K562 (cell line): ENCODE data around the gene ATG13. TPM values are rescaled to one million over a fixed set of nuclear protein-coding genes. Genes with fewer than 3 reads are reported as not detected.

Source experiments
- ATAC-seq: fragments of 200-7000 bp; cut with Tn5 transposase; 3 replicates; pipeline ENCODE4 v1.9.1; 2020; ENCODE audit warnings: moderate library complexity
- BruUV-seq: library from RNA; stranded (reverse); fragments of 400-500 nt; replicated peaks from 2 replicates; lab custom pipeline; 2021; lab: Mats Ljungman, UMichigan
- CTCF ChIA-PET: fragments of 300-600 bp; formaldehyde crosslinking; extraction: SDS; loops from one replicate; lab custom pipeline; 2021; ENCODE audit warnings: low intra/inter-chr PET ratio; lab: Yijun Ruan, JAX
- POLR2A ChIA-PET: fragments of 300-600, 350-650 bp; sonication (Branson Sonifier 250); formaldehyde crosslinking; extraction: SDS; loops from one replicate; lab custom pipeline; 2021; ENCODE audit warnings: antibody characterized with exemption, inconsistent platforms; lab: Yijun Ruan, JAX
- DNase-seq, 4 experiments: peaks; one replicate each; pipeline versions ENCODE4 v3.0.0 to v3.0.0-alpha.2; 2011 to 2018; ENCODE audit warnings: low spot score in 3 of 4, mixed read lengths in 3 of 4; ENCODE audit errors: extremely low read depth in 1 of 4
- FAIRE-seq: peaks from 2 replicates; lab custom pipeline; 2011; peaks lifted over from hg19 to GRCh38; lab: Jason Lieb, UNC
- H2AFZ ChIP-seq: 2 replicates; pipeline ENCODE4 v1.6.0; 2011; ENCODE audit warnings: low read depth, low read length, control low read depth, inconsistent platforms
- H3K27ac ChIP-seq: fragments of 200-600 bp; 3 replicates; pipeline ENCODE4 v1.8.0; 2011; ENCODE audit warnings: low read depth, mild to moderate bottlenecking, control low read depth, inconsistent platforms, low read length, moderate library complexity, mixed read lengths; ENCODE audit errors: extremely low read depth
- H3K27me3 ChIP-seq, 2 experiments: fragments of 300-600 bp in 1 of 2; 2 replicates in 1 of 2; 3 replicates in 1 of 2; pipeline versions ENCODE4 v1.6.0 to v1.8.0; 2011; ENCODE audit warnings: inconsistent platforms in 2 of 2, low read length in 2 of 2, mild to moderate bottlenecking in 1 of 2, mixed read lengths in 1 of 2, moderate library complexity in 1 of 2; ENCODE audit not compliant: control insufficient read depth in 2 of 2, insufficient read depth in 2 of 2
- H3K36me3 ChIP-seq: fragments of 300-600 bp; 3 replicates; pipeline ENCODE4 v1.8.0; 2011; ENCODE audit warnings: mild to moderate bottlenecking, low read length, inconsistent platforms; ENCODE audit not compliant: control insufficient read depth, insufficient read depth
- H3K4me1 ChIP-seq, 2 experiments: fragments of 200-600 bp in 1 of 2; replicated peaks in 1 of 2; 2 replicates in 1 of 2; 3 replicates in 1 of 2; pipeline versions ENCODE4 v1.5.1 to v1.8.0; 2011; ENCODE audit warnings: inconsistent platforms in 2 of 2, low read length in 2 of 2, mild to moderate bottlenecking in 1 of 2, mixed read lengths in 1 of 2, moderate library complexity in 1 of 2; ENCODE audit not compliant: control insufficient read depth in 2 of 2, insufficient read depth in 2 of 2
- H3K4me2 ChIP-seq: 2 replicates; pipeline ENCODE4 v1.6.1; 2011; ENCODE audit warnings: low read length, control low read depth, inconsistent platforms, mixed read lengths; ENCODE audit not compliant: insufficient read depth
- H3K4me3 ChIP-seq: fragments of 200-600 bp; sonication (generic), shearing (Covaris generic); 2 replicates; pipeline ENCODE4 v1.5.1; 2016; ENCODE audit warnings: control low read depth, inconsistent platforms
- H3K79me2 ChIP-seq: fragments of 200-600 bp; 3 replicates; pipeline ENCODE4 v1.8.0; 2011; ENCODE audit warnings: low read length, inconsistent platforms; ENCODE audit not compliant: control insufficient read depth, insufficient read depth
- H3K9ac ChIP-seq, 2 experiments: 2 replicates each; pipeline versions ENCODE4 v1.6.0 to v1.6.1; 2011; ENCODE audit warnings: low read depth in 2 of 2, low read length in 2 of 2, control low read depth in 1 of 2, inconsistent platforms in 1 of 2, mild to moderate bottlenecking in 1 of 2, mixed read lengths in 1 of 2; ENCODE audit not compliant: insufficient read depth in 1 of 2
- H3K9me1 ChIP-seq: one replicate; pipeline ENCODE4 v1.6.0; 2011; ENCODE audit warnings: inconsistent platforms, mild to moderate bottlenecking, low read length, moderate library complexity; ENCODE audit not compliant: control insufficient read depth, insufficient read depth
- H3K9me3 ChIP-seq: replicated peaks from 2 replicates; pipeline ENCODE4 v1.5.1; 2011; ENCODE audit warnings: low read depth, low read length, inconsistent platforms; ENCODE audit not compliant: control insufficient read depth, insufficient read depth
- H4K20me1 ChIP-seq: replicated peaks from 2 replicates; pipeline ENCODE4 v1.6.1; 2011; ENCODE audit warnings: low read length, inconsistent platforms, mixed read lengths; ENCODE audit not compliant: control insufficient read depth, insufficient read depth
- AFF4 ChIP-seq: sonication (generic); formaldehyde crosslinking; IDR thresholded peaks from 2 replicates; pipeline ENCODE4 v1.8.0; 2023; ENCODE audit warnings: mild to moderate bottlenecking, missing genetic modification reagents
- DMBX1 ChIP-seq: fragments of 250-450 bp; sonication (Bioruptor Pico); IDR thresholded peaks from 2 replicates; pipeline ENCODE4 v1.8.0; 2022; ENCODE audit warnings: inconsistent platforms, mild to moderate bottlenecking, moderate library complexity, borderline replicate concordance
- ILF3 ChIP-seq: fragments of 450-650 bp; IDR thresholded peaks from 2 replicates; pipeline ENCODE4 v1.6.1; 2018; ENCODE audit warnings: antibody characterized with exemption, mild to moderate bottlenecking, moderate library complexity, borderline replicate concordance
- KDM2B ChIP-seq: fragments of 250-450 bp; sonication (Bioruptor Pico); IDR thresholded peaks from 2 replicates; pipeline ENCODE4 v1.8.0; 2021; ENCODE audit warnings: mild to moderate bottlenecking, moderate library complexity
- POLR3A ChIP-seq: IDR thresholded peaks from 2 replicates; pipeline ENCODE4 v1.6.1; 2011; ENCODE audit warnings: borderline replicate concordance, mild to moderate bottlenecking, moderate library complexity; ENCODE audit not compliant: insufficient read length, insufficient read depth; ENCODE audit errors: extremely low read depth
- RBM15 ChIP-seq: fragments of 200-400 bp; formaldehyde crosslinking; IDR thresholded peaks from 2 replicates; pipeline ENCODE4 v1.6.1; 2018; ENCODE audit warnings: mild to moderate bottlenecking, low read length, moderate library complexity; ENCODE audit not compliant: insufficient read depth
- STAT5A ChIP-seq: IDR thresholded peaks from 2 replicates; pipeline ENCODE4 v1.6.1; 2012; ENCODE audit warnings: low read length, inconsistent platforms, borderline replicate concordance
- ZBTB17 ChIP-seq: fragments of 450-650 bp; formaldehyde crosslinking; IDR thresholded peaks from 2 replicates; pipeline ENCODE4 v1.4.0; 2020; ENCODE audit warnings: mild to moderate bottlenecking
- ZHX1 ChIP-seq: fragments of 150-350 bp; conservative IDR thresholded peaks from 2 replicates; pipeline ENCODE4 v1.6.1; 2014; ENCODE audit warnings: low read length
- WGBS: fragments of 100-300 bp; shearing (Covaris generic); methylation state at CpG from one replicate; pipeline ENCODE4 v1.1.6; 2016; ENCODE audit warnings: low coverage, mixed read lengths; ENCODE audit not compliant: insufficient coverage; ENCODE audit errors: missing lambda C conversion rate; 5-methylcytosine and 5-hydroxymethylcytosine counted together
- in situ Hi-C: fragments of 300-500 bp; cut with MboI; formaldehyde crosslinking; loops from 4 replicates; pipeline ENCODE4 v1.15.0; 2018; ENCODE audit warnings: inconsistent platforms, mixed read lengths
- intact Hi-C: fragments of 100-400 bp; cut with micrococcal nuclease; formaldehyde crosslinking; loops from 2 replicates; pipeline ENCODE4 v1.14.2; 2022
- polyA plus RNA-seq, 8 experiments: library from polyadenylated mRNA; depleted of rRNA in 4 of 8; stranded (reverse) in 5 of 8; unstranded in 3 of 8; fragments of >200 nt; fragmentation: Nextera tagmentation in 2 of 8; fragmentation: Illumina TruSeq in 1 of 8; extraction: Ambion mirVana in 2 of 8; extraction: Trizol in 1 of 8; gene quantifications; 2 replicates each; pipeline versions ENCODE4 v1.2.1 to v1.2.3, GENCODE V29; 2011 to 2014; ENCODE audit warnings: inconsistent platforms in 1 of 8, missing spikeins in 1 of 8
- total RNA-seq, 7 experiments: library from RNA; depleted of rRNA in 6 of 7; stranded (reverse); fragments of >200 nt in 6 of 7; fragmentation: Illumina TruSeq in 2 of 7; extraction: Trizol in 2 of 7; gene quantifications; 2 replicates each; pipeline versions ENCODE4 v1.2.1 to v1.2.3, GENCODE V29; 2011 to 2021; ENCODE audit warnings: low replicate concordance in 1 of 7
- TF ChIP-seq, protein P1 (sequence below), 2 experiments: fragments of 450-650 bp in 1 of 2; sonication (generic) in 1 of 2; formaldehyde crosslinking; conservative IDR thresholded peaks; 2 replicates each; pipeline versions ENCODE4 v1.4.0 to v1.8.1; 2020 to 2022; ENCODE audit warnings: mild to moderate bottlenecking in 1 of 2, missing genetic modification reagents in 1 of 2
- TF ChIP-seq, protein P2 (sequence below), 2 experiments: IDR thresholded peaks in 1 of 2; conservative IDR thresholded peaks in 1 of 2; 2 replicates each; pipeline ENCODE4 v1.6.1; 2016; ENCODE audit warnings: low read depth in 2 of 2, mild to moderate bottlenecking in 1 of 2, missing compliant biosample characterization in 1 of 2, missing genetic modification characterization in 1 of 2, moderate library complexity in 1 of 2

ATG13 gene
- total and polyA plus RNA-seq, 9 of the 15 experiments (the other 6 are each of a cell fraction or from before 2014, with no cell fraction given), result 13.1 to 61.5 (median 36.5) TPM

DNA sequence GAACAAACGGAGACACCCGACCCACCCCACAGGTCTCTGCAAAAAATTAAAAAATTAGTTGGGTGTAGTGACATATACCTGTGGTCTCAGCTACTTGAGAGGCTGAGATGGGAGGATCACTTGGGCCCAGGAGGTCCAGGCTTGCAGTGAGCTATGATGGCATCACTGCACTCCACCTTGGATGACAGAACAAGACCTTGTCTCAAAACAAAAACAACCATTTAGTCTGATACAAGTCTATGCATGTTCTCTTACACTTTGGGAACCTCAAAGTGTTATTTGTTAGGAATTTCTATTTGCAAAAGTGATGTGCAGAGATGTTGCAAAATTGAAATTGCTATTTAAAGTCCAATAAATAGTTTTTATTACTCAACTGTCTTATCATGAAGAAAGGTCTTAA, 14.3 kb downstream of the ATG13 start:
- 79% methylated on average over 2 of the region's 2 CpGs for WGBS
- Histone ChIP-seq H3K9ac (no peak overlapping the region), H3K36me3 (peaks cover 38% of the 10 kb centered on the region), H3K27ac (no peak overlapping the region), H3K27me3 (no peaks in the 10 kb centered on the region), H3K9me1 (no peaks in the 10 kb centered on the region), H3K4me2 (no peak overlapping the region), H3K79me2 (no peaks in the 10 kb centered on the region), H2AFZ (no peak overlapping the region), H4K20me1 (no peaks in the 10 kb centered on the region), H3K9me3 (no peaks in the 10 kb centered on the region), H3K4me3 (no peak overlapping the region), H3K4me1 (no peaks in the 10 kb centered on the region)
- ChIA-PET CTCF (no interaction called here), POLR2A (interaction anchor here (0.6 to 1.3 kb wide), 4 partner anchors 11 to 262 kb away, joined by 3 to 4 read pairs (median 3); no protein-coding TSS in a partner anchor)
- in situ Hi-C loops (no loop called here), intact Hi-C loops (no loop called here)
- no peak for FAIRE-seq
- DNase-seq, result no peak
- ATAC-seq, result no peak
- no TSS peak for BruUV-seq
- TF ChIP-seq, protein P1, sequence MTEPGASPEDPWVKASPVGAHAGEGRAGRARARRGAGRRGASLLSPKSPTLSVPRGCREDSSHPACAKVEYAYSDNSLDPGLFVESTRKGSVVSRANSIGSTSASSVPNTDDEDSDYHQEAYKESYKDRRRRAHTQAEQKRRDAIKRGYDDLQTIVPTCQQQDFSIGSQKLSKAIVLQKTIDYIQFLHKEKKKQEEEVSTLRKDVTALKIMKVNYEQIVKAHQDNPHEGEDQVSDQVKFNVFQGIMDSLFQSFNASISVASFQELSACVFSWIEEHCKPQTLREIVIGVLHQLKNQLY (CRISPR knock-in tag; conservative IDR thresholded peaks at IDR 0.05), result no peak
- TF ChIP-seq ZBTB17 (CRISPR knock-in tag) (no peak), STAT5A (no peak), AFF4 (CRISPR knock-in tag) (no peak), POLR3A (no peak), DMBX1 (CRISPR knock-in tag) (no peak), ILF3 (no peak), ZHX1 (no peak), RBM15 (no peak), KDM2B (CRISPR knock-in tag) (no peak)
- TF ChIP-seq, protein P2, sequence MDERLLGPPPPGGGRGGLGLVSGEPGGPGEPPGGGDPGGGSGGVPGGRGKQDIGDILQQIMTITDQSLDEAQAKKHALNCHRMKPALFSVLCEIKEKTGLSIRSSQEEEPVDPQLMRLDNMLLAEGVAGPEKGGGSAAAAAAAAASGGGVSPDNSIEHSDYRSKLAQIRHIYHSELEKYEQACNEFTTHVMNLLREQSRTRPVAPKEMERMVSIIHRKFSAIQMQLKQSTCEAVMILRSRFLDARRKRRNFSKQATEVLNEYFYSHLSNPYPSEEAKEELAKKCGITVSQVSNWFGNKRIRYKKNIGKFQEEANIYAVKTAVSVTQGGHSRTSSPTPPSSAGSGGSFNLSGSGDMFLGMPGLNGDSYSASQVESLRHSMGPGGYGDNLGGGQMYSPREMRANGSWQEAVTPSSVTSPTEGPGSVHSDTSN (CRISPR knock-in tag; IDR thresholded peaks at IDR 0.05; ENCODE audit: low read depth), result no peak
- TF ChIP-seq, protein P2 (tag; conservative IDR thresholded peaks at IDR 0.05; ENCODE audit: low read depth), result no peak
